Hepatic stellate cell (primary cell): Measurements from ENCODE around the gene PSMD1.
"Not testable (repeated sequence)": the region's sequence is repeated elsewhere in the genome, so short reads cannot be mapped to it uniquely, and the experiment has no call there.

ENCODE experiments used
- DNase-seq: peaks from one replicate; pipeline ENCODE4 v3.0.0; 2011; ENCODE audit warnings: low spot score

PSMD1 gene

DNA sequence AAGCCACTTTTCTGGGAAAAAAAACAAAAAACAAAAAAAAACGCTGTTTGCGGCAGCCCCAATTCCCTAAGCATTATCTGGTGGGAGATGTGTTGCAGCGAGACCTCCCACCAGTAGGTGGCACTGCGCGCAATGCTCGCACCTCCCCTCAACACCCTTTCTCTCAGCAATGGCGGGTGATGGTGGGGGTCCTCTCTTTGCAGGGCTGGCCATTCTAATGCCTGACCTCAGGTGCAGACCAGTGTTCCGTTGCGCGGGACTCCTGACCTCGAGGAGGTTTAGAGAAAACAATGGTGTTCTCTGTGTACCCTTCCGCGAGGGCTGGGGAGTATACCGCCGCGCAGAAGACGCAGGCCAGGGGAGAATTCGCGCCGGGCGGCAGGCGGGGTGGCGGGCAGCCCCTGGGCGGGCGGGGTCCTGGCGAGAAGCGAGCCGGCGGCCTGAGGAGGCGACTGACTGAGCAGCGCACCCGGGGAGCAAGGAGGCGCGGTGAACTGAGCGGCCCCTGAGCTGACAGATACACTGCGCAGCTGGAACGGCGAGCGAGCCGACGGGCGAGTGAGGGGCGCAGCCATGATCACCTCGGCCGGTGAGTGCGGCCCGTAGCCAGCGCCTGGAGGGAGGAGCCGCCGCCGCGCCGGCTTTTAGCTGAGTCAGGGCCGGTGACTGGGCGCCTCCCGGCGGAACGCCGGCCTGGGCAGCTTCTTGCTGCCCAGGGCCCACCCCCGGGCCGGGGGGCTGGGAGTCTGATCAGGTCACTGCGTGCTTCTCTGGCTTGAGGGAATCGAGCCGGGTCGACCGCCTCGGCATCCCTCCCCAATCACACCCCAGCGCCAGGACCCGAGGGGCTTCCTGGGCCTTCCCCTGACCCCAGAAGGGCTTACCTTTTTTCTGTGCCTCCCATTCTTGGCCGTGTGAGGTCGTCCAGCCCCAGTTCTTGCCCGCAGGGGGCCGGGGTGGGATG, at the start of gene PSMD1:
PSMD1 (plus strand) TSS at position 415 of the 964 bp plus-strand sequence; CDS start at position 574, 159 bp downstream.
- peak; percentile 97 for DNase-seq

DNA sequence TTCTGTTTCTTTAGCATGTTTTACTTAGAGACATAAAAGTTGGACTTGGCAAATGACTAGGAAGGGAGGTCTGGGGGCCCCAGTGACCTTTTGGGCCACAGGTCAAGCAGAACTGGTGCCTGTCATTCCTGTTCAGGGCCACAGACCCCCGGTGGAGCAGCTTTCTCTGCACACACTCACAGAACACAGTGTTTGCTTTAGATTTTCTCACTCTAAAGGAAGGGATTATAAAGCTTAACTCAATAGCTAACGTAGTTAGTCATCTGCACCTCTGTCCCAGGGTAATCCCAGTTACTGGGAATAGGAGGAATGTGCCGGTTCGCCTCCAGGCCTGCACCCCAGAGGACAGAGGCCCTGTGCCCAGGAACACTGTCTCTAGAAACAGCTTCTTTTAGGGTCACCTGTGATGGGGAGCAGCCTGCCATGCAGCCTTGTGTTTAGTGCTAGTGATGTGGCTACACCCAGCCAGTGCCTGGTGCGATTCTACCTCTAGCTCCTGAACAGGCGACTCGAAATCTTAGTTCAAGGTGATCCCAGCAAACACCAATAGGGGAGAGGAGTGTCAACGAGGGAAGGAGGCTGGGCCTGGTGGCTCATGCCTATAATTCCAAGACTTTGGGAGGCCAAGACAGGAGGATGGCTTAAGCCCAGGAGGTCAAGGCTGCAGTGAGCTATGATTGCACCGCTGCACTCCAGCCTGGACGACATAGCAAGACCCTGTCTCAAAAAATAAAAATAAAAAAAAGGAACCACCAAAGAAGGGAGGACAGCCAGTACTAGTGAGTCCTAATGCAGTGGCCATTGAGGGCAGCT, 49.2 kb upstream of the PSMD1 start:
- no peak for DNase-seq

DNA sequence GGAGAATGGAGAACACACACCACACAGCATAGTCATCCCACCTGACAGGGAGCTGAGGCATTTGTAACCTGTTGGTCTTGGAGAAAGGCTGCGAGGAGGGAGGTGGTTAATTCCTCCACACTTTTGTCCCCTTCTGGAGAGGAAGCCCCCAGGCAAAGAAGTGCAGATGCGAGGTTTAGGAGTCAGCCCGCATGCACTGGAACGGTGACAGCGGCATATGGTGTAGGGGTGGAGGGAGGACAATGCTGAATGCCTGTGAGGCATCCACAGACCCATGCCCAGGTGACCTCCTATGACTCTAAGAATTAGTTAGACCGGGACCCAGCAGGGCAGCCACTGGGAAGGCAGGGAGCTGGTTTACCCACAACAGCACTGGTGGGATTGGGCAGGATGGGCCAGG, 48.5 kb upstream of the PSMD1 start:
- DNase-seq: no peak

DNA sequence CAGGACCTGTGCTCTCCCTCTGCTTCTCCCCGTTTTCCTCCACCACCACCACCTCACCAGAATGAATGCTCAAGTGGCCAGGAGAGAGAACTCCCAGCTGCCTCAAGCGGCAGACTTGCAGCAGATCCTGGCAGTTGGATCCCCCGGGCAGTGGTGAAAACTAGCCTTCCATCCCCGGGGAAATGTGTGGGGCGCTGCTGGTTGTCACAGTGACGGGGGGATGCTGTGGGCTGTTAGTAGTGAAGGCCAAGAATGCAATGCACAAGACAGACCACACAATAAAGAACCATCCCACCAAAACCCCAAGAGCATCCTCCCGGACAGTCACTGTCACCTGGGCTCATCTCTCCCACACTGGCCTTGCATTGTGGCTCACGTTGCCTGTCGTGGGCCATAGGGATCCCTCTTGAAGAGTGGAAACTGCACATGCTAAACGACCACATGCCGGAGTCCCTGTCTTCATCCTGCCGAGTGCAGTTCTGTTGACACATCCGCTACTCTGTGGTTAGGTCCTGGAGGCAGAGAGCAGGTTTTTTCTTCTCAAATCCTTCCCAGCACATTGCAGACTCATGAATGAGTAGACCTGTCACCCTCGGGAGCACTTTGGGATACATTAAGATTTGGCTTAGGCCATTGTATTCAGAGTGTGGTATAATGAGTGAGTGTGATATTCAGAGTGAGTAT, 47.3 kb upstream of the PSMD1 start:
- DNase-seq: no peak

DNA sequence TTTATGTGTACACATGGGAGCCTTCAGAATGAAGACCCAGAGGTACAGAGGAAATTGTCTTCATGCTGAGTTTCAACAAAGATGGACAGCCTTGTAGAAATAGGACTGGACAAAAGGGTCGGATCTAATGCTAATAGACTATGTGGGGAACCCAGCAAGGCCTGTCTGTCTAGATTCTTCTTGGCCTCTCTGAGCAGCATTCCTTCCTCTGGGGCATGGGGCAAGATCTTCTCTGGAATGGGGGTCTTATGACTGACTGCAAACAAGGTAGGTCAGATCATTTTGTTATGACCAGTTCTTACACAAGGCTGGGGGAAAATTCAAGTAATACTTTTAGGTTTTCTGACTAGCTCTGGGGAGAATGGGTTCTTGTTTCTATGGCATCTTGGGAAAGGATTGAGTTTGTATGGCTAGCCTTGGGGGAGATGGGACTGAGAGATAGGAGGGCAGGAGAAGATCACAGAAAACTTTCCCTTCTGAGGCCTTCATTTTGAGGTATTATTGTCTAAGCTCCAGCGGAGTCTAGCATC, 46.4 kb upstream of the PSMD1 start:
- no peak for DNase-seq

DNA sequence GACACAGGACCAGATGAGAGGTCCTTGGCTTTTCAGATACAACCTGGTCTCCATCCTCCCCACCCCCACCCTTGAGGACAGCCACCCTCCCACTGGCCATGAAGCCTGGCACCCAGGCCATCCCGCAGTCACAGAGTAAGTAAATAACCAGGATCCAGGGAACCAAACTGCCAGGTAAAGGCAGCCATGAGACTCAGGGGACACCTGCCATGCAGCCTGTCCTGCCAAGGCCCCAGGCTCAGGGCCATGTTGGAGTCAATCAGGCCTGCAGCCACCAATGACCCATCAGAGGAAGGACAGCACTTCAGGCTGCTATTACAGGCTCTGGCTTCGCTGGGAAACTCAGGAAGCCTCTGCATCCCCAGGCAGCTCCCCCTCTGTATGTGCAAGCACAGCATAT, 45.1 kb upstream of the PSMD1 start:
- DNase-seq: no peak

DNA sequence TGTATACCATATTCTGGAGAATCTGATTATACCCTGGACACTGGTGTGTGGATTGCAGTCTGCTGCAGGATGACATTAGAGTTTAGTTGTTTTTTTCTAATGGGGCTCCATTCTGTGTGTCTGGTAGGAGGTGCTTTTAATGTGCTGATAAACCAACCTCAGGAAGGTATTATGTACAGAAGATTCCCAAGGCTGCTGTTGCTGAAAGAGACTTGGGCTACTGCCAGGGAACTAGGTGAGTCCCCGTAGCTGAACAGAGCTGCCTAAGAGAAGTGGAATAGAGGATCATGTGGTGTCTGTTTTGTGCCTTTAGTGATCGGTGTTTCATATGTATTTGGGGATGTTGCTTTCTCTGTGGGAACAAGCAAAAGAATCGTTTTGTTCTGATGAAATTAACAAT, 44.2 kb upstream of the PSMD1 start:
- DNase-seq: no peak

DNA sequence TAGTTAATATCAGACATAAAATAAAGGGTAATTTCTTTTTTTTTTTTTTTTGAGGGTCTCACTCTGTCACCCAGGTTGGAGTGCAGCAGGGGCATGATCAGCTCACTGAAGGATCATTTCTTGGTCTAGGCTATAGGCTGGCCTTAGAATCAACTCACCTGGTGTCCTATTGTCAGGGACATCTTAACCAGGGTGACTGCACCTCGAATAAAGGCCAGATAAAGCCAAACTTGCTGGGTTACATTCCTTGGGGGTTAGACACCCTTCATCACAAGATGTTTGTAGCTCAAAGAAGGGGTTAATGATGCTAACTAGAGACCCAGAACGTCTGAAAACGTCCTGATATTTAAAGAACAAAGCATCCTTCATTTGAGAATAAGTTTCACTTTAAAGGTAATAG, 42.8 kb upstream of the PSMD1 start:
- no peak for DNase-seq

DNA sequence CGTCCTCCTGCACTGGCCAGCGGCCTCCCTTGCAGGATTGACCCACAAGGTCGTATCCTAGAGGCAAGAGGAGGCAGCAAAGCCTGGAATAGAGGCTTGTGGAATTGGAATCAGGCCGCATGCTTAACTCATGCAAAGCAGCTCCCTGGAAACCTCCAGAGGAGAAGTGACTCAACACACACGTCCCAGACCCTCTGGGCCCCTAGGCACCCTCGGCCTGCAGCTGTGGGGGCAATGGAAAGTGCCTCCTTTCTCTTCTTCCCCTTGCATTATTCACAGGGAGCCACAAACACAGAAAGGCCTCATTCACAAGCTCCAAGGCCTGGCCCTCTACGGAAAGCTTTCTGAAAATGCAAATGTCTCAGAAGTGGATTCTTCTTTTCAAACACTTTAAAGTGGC, 41.2 kb upstream of the PSMD1 start:
- no peak for DNase-seq

DNA sequence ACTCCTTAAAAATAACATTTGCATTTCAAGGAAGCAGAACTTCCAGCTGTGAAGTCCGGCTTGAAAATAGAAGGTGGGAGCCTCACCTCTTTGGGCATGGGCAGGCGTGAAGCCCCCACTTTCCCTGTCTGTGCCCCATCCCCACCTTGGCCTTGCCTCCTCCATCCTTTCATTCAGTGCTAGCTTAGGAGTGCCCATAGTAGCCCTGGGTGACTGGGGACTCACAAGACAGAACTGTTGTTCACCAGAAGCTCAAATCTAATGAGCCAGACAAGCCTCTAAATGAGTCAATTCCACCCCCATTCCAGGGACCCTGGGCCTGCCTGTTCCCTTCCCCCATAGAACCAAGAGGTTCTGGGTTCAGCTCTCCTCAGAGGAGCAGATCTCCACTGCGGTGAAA, 40.7 kb upstream of the PSMD1 start:
- no peak for DNase-seq

DNA sequence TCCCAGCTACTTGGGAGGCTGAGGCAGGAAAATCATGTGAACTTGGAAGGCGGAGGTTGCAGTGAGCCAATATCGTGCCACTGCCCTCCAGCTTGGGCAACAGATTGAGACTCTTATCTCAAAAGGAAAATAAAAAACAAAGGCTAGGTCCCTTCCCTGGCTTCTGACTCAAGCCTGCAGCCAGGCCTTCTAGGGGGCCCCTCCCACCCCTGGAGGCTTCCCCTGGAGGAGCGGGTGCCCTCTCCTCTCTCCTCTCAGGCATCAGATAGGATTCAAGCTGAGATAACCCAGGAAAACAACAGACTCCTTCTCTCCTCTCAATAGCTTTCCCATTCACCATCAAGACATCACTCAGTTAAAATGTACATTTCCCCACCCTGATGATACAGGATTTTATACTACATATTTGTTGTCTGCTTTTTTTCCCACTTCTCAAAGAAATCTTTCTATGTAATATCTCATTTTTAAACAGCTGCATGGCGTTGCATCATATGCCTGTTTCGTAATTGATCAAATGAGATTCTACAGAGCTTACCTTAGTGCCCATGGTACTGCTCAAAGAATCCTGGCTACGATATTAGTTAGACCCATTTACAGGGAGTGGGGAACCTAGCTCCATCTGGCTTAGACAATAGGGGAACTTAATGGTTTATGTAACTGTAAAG, 40.0 kb upstream of the PSMD1 start:
- no peak for DNase-seq

DNA sequence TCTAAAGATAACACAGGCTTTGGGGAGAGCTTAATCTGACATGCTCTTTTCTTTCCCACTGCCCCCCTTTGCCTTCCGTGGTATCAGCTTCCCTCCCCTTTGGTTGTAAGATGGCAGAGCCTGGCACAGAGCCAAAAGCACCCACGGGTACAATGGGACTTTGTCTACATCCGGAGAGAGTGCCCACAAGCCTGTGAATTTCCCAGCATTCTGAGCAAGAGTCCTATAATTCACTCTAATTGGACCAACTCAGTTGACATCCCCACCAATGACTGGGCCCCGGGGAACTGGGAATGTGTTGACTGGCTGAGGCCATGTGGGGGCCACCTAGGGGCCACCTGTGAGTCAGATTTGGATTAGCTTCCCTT, 39.5 kb upstream of the PSMD1 start:
- DNase-seq: no peak

DNA sequence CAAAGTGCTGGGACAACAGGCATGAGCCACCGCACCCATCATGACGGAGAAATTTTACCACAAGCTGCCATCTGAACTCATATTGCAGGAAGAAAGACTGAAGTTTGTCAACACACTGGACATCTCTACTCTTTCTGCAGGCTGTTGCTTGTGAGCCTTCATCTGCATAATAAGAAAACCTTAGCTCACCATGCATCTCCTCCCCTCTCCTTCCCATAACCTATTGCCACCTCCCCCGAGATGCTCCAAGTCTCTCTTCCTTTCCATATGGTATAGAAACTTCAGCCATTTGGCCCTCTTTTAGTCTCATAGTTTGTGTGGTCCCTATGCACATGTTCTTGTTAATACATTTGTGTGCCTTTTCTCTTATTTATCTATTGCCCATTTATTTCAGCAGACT, 38.5 kb upstream of the PSMD1 start:
- no peak for DNase-seq

DNA sequence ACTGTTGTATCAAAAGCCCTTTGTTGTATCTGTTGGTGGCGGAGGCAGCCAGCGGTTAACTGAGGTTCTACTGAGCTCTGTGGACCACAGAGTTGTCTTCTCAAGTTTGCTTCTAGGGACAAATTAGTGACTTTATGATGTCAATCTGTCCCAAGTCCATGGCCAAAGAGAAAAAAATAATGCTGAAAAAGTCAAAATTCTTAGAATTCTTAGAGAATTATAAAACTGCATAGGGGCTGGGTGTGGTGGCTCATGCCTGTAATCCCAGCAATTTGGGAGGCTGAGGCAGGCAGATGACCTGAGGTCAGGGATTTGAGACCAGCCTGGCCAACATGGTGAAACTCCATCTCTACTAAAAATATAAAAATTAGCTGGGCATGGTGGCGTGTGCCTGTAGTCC, 31.6 kb upstream of the PSMD1 start:
- not testable (repeated sequence) for DNase-seq

DNA sequence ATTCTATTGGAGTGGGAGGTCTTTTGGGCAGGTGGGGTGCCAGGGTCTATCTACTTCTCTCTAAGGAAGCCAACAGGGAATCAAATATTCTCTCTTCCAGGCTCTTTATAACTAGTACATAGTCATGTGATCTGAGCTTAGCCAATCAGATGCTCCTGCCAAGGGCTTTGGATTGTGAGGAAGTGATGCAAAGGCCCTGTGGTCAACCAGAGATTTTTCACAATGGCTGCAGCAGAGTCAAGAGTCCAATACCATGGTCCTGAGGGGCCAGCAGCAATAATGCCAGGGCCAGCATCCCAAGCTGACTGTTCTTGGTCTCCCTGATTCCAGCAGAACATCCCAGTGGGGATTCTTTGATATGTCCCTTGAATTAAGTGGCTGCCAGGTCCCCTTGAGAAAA, 27.8 kb upstream of the PSMD1 start:
- no peak for DNase-seq

DNA sequence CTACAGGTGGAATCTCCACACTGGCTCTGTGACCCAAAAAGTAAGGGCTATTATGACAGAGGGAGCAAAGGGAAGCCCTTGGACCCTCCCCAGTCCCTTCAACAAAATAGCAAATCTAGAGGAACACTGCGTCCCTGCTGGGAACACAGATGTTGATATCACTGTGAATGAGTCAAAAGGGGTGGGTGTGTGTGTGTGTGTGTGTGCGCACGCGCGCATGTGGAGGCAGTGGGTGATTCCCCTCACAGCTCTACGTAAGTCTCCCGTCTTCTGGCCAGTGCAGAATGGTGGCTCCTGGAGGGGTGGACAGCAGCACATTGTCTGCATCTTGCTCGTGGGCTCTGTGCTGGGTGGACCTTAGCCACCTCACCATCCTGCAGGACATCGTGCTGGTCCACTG, 27.1 kb upstream of the PSMD1 start:
- DNase-seq: no peak

DNA sequence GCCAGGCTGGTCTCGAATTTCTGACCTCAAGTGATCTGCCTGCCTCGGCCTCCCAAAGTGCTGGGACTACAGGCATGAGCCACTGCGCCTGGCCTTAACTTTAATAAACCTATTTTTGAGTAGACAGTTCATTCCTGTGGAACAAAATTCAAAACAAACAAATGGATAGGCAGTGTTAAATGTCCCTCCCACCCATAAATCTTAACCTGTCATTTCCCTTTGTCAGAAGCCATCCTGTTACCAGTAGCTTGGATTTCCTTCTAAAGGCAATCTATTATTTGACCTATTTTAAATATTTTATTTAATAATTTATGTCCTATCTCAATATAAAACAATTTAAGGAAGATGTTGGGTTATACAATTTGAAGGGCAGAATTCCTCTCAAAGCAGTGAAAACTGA, 25.9 kb upstream of the PSMD1 start:
- no peak for DNase-seq

DNA sequence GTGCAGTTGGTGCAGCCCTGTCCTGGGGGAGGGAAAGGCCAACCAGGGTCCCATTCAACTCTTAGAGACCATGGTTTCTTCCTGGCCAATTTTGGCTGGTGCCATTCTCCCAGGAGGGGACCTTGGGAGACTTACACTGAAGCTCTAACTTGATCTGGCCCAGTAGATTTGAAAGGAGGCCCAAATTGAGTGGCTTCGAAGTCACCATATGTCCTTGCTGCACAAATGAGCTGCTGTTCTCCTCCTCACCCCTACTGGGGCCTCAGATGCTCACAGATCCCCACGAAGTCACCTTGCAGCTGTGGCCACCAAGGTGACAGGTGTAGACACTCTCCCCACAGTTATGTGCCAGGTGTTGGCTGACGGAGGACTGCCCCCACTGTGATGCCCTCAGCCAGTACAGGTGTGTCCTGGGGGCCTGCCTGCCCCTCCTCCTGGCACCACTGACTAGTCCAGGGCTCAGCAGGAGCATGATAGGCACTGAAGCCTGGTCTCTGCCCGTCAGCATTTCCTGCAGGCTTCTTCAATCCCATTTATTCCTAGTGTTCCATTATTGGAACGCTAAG, 24.0 kb upstream of the PSMD1 start:
- DNase-seq: no peak

DNA sequence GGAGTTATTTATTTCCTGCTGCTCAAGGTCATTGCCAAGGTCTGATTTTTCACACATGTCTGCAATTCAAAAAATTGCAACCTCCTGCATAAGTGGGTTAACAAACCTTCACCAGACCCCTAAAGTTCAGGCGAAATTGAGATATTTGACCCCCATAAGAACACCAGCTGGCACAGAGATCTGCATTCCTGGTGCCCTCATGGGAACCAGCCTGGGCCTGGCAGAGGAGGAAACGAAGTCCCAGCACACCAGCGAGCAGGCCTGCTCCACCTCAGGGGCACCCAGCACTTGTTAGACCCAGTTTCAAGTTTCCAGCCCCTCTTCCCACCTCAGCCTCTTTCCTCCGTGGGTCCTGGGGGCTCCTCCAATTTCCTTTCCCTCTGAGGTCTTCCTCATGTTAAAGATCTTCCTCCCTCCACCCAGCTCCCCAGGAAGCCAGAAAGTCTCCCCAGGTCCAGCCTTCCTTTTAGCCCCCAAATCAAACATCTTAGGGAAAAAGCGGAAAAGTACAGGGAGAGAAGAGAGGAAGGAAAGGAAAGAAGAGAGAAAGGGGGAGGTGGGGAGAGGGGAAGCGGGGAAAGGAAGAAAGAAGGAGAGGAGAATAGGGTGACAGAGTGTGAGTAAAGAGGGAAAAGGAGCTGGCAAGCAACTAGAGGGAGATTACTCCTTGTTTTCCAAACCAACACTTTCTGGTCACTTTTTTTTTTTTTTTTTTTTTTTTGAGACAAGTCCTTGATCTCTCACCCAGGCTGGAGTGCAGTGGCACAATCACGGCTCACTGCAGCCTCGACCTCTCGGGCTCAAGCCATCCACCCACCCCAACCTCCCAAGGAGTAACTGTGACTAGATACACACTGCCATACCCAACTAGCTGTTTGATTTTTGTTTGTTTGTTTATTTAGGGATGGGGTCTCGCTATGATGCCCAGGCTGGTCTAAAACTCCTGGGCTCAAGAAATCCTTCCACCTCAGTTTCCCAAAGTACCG, 23.2 kb upstream of the PSMD1 start:
- no peak for DNase-seq

DNA sequence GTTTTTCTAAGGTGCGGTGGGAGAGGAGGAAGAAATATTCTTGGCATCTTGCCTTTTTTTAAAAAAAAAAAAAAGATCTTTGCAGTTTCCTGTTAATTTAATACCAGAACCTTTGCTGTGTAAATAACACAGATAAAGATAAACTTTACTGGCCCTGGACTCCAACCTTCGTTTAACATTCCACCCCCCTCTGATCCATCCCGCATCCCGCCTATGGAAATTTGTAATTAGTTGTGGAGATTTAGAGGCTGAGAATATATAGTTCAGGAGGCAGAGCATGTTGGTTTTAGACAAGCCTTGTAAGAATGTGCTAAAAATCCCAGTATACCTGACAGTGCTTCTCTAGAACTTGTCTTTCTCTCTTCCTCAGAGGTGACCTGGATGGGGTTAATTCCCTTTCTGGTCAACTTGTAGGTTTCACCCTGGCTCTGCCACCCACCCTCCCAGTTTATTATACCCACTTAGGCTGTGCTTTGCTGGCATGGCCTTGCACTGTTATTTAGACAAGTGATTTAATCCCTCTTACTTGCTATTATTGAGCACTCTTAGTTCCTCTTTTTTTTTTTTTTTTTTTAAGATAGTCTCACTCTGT, 22.3 kb upstream of the PSMD1 start:
- DNase-seq: no peak
